NCI-H2227 (cell line): ENCODE measurements around the gene SLC4A11.
"Not testable (repeated sequence)": the region's sequence is repeated elsewhere in the genome, so short reads cannot be mapped to it uniquely, and the experiment has no call there.

Source experiments
- DNase-seq: peaks from one replicate; lab custom pipeline; 2025; ENCODE audit not compliant: unreplicated experiment; lab: John Stamatoyannopoulos, UW

The SLC4A11 gene

DNA sequence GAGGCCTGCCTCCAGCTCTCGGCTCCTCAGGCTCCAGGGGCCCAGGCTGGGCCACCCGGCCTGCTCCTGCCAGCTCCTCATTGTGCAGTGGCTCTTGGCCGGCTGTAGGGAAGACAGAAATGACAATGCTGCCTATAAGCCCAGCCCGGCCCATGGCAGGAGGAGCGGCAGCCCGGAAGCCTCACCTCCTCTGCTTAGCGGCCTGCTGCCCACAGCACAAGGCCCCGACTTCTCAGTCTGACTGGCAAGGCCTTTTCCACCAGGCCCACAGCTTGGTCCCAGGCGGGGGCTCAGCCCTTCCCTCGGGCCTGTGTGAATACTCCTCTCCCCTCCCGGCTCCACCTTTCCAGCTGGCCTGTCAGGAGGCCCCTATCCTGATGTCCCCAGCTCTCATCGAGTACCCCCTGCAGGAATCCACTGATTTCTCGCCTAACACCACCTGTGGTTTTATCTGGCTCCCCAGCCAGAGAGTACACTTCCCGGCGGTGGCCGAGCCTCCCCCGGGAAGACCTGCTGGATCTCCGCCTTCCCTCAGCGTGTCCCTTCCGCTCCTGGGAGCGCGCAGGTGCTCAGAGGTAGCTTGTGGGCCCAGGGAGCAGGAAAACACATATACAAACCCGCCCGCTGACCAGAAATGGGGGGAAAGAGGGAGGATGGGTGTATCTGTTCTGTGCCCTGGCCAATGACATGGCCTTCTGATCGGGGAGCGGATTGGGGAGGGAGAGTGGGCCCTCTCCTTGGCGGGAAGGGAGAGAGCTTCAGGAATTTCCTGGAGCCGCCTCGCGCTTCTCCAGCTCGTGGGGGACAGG, 35.5 kb downstream of the SLC4A11 start:
- peak; percentile 61 for DNase-seq

DNA sequence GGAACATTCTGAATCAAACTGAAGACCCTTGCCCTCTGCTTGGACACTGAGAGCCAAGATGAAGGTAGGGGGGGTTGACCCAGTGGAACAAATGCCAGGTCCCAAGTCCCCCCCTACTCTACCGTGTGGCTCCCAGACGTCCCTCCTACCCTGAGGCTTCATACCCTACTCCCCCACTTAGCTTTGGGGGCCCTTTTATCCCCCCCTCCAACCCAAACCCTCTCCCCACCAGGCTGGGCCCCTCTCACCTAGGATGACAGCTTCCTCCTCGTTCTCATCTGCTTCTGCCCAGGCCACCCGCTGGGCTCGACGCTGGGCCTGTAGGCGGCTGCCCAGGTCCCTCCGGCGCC, 36.0 kb downstream of the SLC4A11 start:
- DNase-seq = no peak

DNA sequence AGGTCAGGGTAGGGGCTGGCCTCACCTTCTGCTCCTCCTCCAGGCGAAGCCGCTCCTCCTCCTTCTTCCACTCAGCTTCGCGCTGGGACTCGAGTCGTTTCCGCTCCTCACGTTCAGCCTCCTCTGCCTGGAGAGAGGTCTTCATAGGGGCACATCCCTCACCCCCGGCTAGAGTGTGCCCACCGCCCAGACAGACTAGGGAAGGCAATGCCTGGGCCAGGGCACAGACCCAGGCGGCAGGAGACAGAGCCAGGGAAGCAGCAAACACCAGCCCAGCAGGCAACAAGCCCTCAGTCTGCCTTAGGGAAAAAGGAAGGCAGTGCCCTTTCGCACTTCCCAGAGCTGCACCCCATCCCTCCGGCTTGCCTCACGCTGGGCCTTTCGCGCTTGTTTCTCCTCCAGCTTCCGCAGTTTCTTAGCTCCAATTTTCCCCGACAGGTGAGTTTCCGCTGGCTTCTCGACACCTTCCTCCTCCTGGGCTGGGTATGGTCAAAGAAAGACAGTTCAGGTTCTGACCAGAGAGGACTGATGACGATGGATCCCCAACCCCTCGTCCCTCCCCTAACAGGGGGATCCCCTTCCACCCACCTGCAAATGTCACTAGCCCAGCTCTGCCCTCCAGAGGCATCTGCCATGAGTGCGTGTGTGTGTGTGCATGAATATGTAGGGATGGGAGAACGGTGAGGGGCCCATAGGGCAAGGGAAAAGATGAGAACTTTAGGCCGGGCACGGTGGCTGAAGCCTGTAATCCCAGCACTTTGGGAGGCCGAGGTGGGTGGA, 38.8 kb downstream of the SLC4A11 start:
- DNase-seq = no peak

DNA sequence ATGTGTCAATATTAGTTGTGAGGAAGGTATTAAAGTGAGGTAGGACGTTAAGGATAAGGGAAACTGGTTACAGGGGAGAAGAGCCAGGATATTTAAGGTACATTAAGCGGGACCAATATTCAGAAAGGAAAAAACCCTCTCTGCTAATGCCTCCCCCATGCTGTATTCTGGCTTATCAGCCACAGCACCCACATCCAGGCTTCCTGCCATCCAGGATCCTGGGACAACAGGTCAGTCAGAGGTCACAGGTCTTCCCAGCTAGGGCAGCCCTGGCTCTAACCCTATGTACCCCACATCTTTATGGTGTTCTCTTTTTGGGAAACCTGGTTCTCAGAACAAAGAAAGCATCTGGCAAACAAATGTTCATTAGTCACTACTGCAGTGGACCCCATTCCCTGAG, 39.8 kb downstream of the SLC4A11 start:
- DNase-seq = no peak

DNA sequence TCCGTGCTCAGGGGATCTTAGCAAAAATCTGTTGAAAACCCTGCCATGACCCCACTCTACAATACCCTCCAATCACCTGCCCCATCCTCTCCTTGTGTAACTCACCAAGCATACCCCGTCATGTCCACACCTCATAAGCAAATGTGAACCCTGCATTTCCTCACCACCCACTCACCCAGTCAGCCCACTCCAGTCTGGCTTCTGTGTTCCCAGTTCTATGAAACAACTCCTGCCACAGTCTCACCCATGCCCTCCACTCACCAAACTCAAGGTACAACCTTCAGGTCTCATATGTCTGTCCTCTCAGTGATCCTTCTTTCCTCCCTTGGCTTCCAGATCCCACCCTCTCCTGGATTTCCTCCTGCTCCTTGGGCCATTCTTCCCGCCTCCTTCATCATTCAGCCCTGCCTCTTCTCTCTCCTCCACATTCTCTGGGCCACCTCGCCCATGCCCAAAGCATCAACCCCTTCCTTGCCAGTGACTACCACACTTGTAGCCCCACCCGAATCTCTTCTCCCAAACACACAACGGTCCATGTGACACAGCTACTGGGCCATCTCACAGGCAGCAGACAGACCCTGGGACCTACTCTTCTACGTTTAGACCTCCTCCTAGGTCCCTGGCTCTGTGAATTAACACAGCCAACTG, 43.3 kb downstream of the SLC4A11 start:
- DNase-seq = no peak

DNA sequence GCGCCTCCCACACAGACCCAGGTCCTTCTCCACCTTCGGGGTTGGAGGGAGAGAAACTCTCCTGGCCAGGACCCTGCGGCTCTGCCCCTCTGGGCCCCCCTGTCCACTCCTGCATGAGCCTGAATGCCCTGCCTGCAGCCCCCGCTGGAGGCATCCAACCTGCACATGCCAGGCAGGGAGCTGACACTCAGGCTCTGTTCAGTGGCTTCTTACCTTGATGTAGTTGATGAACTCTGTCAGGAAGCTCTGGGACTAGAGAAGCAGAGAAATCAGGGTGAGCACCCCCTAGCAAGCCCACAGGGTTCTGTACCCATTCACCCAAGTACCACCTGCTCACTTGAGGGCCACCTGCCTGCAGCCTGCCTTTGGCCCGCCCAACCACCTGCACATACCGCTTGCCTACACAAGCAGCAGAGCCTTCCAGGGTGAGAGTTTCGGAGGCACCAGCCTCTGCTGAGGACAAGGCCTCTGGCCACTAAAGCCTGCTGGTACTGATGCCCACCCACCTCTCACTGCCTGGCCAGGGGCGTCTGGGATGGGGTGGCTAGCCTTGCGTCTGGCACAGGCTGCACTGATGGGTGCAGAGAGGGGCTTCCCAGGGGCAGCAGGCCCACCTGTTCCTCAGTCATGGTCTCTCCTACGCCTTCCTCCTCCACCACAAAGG, 44.2 kb downstream of the SLC4A11 start:
- no peak for DNase-seq

DNA sequence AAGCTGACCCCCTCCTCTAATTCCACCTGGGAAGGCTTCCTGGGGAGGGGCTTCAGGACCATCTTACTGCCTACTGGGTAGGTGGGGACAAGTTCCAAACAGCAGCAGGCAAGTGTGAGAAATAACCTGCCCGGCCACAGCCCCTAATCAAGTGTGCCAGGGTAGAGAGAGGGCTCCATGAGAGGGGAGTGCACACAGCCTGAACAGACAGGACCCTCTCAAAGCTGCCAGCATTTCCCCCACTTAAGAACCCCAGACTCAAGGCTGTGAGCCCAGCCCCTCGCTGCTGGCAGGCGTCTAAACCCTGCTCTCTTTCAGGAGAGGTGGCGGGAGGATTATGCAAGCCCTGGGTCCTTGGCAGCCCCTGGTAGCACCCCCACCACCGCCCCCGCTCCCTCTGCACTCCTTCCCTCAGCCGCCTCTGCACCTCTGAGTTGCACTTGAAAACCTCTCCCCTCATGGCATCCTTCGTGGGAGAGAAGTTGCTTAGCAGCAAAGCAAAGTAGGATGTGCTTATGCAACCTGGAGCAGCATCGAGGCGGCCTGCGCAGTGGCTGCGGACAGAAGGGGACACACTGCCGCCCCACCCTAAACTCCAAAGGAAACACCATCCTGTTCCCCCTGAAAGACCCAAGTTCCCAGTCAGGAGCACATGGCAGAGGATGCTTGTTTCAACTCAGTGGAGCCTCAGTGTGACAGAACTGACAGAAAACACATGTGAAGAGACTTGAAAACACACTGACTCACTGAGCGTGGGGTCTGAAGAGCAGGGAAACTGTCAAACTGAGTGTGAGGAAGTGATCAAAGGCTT, 45.0 kb downstream of the SLC4A11 start:
- DNase-seq = no peak

DNA sequence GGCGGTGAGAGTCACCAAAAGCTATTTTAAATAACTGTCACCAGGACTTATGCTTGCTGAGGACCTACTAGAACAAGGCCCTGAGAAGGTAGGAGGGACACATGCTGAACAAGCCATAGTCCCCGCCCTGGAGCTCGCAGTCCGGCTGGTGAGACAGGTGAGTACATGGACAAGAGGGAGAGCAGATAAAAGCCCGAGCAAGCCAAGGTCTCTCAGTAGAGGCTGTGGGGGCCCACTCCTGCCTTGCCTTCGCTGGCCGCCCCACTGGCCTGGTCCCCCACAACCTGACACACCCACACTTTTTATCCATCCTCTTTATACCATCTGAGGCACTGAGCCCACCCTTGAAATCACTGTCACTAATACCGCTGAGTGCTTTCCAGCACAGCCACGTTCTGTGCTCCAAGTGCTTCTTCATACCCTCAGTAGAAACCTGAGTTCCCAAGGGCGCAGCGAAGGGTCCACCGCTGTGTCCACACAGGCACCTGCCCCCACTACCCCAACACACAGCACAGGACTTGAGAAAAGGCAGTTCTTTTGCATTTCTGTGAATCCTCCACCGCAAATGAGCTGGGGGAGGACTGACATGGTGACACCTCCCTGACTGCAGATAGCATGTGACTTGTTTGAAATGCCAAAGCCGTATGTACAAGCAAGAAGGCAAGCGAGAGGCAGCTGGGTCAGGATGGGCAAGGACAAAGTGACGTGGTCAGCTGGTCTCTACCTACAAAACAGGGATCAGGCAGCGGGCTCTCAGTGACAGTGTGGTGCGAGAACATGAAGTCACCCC, 46.6 kb downstream of the SLC4A11 start:
- DNase-seq = no peak

DNA sequence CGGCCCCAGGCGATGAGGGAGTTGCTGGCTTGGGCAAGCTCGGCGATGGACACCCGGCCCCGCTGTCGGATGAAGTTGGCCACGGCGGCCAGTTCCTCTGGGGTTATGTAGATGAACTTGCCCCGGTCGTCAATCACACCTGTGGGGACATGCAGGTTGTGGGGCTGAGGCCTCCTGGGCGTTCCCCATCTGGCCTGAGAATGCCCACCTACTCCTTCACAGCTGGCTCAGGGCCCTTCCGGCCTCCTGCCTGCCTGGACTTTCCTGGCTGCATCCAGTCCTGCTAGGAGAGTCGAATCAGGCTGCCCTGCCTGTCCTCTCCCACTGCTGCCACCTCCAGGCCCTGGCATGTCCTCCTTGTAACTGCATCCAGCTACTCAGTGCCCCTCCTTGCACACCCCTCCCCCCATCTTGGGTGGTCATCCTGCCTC, 48.3 kb downstream of the SLC4A11 start:
- DNase-seq = no peak

DNA sequence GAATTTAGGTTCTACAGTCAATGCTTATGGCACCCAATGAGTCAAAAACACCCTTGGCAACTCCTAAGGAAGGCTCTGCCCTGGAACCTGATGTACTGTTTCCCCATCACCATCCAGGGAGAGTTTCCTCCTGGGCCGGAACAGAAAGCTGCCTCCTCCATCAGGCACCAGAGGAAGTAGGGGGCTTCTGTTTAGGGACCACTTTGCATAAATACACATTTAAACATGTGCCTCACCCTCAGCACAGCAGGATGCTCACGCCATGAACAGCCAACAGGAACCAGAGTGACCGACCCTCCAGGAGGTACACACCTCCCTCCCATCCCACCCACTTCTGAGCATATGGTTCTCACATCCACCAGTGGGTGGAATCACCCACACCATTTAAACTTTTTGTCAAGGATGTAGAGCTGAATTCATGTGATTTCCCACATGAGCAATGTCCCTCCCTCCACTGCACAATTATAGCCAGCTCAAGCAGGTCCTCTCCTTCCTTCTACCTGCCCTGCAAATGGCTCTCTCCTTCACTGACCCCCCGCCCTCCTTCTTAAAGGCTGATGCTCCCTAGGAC, 49.3 kb downstream of the SLC4A11 start:
- DNase-seq = no peak

DNA sequence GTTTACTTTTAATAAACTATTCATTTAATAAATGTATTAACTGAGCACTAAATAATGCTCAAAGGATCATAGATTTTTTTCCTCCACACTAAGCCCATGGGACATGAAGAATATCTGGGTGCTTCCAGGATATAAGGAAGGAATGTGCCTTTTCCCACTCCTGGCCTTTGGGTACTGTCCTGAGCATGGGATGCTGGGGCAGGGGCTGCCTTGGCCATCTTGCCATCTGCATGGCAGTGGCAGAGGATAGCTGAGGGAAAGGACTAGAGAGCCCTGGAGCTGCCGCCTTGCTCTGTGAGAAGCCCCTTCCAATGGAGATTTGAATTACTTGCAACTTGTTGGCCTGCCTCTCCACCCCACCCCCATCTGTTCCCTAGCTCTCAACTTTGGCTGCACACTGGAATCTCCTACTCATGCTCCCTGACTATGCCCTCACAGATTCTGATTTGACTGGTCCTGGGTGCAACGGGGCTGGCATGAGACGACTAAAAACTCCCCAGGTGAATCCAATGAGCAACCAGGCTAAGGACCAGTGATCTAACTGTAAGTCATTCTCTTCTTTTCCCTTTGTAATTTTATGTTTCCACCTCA, 50.1 kb downstream of the SLC4A11 start:
- DNase-seq = no peak

DNA sequence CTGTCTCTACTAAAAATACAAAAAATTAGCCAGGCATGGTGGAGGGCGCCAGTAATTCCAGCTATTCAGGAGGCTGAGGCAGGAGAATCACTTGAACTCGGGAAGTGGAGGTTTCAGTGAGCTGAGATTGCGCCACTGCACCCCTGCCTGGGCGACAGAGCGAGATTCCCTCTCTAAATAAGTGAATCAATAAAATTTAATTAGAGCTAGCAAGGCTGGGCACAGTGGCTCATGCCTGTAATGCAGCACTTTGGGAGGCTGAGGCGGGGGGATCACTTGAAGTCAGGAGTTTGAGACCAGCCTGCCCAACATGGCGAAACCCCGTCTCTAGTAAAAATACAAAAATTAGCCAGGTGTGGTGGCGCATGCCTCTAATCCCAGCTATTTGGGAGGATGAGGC, 51.1 kb downstream of the SLC4A11 start:
- not testable (repeated sequence) for DNase-seq

DNA sequence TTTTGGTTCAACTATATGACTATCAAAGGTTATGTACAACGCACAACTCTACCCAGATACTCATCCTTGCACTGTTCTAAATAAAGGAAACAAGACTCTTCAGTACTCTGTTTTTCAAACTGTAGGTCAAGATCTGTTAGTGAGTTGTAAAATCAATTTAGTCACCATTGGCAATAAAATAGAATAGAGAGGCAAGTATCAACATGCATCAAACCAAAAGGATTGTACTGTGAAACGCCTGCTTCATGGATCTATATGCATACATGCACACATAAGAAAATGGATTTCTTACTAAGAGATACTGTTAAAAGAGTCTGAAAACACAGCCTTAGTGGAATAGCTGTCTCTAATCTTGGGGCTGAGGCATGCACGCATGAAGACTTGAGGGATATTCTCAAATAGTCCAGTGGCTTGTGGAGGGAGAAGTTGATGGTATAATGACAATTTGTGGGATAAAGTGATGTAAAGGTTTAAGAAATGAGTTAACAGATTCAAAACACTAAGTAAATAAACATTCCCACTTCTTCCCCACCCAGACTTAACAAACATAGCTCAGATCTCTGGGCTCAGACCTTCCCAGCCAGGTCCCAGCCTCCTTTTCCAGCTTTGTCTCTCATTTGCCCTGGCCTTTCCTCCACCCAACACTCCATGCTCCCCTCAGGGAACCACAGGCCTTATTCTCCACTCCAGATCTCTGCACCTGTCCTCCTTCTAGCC, 54.9 kb downstream of the SLC4A11 start:
- DNase-seq = no peak

DNA sequence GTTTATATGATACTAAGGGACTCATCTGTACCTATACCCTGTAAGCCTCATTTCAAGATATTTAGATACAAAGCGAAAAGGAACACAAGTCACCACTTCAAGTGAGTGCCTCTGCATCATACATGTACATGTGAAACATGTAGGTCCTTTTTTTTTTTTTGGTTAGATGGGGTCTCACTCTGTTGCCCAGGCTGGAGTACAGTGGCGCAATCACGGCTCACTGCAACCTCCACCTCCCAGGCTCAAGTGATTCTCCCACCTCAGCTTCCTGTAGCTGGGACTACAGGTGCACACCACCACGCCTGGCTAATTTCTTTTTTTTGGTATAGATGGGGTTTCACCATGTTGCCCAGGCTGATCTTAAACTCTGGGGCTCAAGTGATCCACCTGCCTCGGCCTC, 56.6 kb downstream of the SLC4A11 start:
- DNase-seq = not testable (repeated sequence)

DNA sequence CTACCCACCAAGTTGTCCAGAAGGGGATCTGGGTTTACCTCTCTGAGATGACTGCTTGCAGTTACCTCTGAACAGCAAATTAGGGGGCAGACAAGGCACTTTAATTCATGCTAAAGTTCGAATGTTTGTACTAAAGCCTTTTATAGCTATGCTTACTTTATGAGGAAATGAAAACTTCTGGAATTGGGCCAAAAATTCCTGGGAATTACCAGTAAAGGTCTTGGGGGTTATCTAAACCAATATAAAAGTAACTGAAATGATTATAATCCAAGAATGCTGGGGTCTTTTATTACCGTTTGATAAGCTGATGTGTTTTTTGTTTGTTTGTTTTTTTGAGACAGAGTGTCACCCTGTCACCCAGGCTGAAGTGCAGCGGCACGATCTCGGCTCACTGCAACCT, 57.7 kb downstream of the SLC4A11 start:
- DNase-seq = no peak

DNA sequence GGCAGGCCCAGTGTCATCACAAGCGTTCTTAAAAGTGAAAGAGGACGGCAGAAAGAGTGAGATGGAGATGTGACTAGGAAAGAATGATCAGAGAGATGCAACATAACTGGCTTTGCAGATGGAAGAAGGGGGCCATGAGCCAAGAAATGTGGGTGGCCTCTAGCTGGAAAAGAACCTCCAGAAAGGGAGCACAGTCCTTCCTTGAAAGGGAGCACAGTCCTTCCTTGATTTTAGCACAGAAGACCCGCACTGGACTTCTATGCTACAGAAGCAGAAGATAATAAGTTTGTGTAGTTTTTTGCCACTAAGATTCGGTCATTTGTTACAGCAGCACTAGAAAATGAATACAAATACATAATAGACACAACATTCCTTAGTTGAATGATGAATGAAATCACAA, 58.7 kb downstream of the SLC4A11 start:
- DNase-seq = no peak

DNA sequence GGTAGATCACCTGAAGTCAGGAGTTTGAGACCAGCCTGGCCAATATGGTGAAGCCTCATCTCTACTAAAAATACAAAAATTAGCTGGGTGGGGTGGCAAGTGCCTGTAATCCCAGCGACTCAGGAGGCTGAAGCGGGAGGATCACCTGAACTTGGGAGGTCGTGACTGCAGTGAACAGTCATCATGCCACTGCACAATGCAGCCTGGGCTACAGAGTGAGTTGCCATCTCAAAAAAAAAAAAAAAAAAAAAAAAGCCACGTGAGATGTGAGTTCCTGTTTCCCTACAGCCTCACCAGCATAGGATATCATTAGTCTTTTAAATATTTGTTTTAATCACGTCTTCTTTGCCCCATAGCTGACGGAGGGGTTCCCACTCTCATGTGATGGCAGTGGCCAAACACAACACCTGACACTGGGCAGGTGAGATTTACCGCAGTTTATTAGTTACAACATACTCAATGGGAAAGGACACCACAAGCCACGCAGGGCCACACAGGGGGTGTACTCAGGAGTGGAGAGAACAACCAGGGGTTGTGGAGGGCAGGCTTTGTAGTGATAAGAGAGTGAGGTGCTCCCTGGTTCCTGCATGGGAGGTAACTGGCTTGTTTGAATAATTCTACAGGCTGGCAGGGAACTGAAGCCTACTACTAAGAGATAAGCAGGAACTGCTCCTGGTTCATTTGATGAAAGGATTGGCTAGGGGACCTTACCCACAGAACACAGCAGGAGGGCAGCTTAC, 61.1 kb downstream of the SLC4A11 start:
- DNase-seq = no peak
